ENCODE data around the gene TMEM204.

TMEM204 gene

DNA sequence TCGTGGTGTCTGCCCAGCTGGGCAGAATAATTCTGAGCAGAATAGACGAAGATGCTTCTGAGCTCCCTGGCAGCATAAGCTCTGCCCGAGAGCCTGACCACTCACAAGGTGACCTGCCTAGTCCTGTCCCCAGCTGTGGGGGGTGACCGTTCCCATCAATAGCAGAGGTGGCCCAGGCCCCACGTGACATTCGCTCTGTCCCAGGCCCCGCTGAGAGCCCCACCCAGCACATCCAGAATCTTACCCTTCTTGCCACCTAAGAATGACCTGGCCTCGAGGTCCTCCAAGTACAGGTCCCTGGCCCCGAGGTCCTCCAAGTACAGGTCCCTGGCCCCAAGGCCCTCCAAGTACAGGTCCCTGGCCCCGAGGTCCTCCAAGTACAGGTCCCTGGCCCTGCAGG lies 695 bp upstream of the TMEM204 start:
- in situ Hi-C loops (cut with MboI; ENCODE audit: low sequenced_read_pairs, unreplicated experiment), result no loop called here
- TF ChIP-seq CTCF (IDR thresholded peaks at IDR 0.05; ENCODE audit: borderline replicate concordance, control extremely low read depth, extremely low read depth, insufficient read depth, missing control alignments), result no peak
- DNase-seq (ENCODE audit: low spot score), result no peak

DNA sequence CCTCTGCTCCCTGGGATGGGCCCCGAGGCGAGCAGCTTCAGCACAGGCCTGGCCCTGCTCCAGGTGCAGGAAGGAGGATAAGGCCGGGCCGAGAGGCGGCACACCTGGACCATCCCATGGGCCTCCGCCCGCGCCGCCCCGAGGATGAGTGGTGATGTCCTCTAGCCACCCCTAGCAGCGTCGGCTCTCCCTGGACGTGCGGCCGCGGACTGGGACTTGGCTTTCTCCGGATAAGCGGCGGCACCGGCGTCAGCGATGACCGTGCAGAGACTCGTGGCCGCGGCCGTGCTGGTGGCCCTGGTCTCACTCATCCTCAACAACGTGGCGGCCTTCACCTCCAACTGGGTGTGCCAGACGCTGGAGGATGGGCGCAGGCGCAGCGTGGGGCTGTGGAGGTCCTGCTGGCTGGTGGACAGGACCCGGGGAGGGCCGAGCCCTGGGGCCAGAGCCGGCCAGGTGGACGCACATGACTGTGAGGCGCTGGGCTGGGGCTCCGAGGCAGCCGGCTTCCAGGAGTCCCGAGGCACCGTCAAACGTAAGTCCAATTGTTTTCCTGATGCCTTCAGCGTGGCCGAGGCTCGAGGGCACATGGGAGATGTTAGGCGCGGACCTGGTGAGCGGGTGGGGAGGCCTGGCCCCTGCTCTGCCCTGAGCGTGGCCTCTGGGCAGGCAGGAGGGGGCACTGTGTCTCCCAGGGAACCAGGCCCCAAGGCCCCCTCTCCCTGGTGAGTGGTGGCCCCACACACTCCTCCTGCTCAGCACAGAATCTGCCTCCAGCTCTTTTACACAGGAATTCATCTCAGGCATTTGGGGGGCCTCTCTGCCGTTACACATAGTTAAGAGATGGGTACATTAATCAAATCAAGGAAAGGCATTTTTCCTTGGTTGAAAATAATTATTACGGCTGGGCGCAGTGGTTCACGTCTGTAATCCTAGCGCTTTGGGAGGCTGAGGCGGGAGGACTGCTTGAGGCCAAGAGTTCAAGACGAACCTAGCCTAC lies 855 bp downstream of the TMEM204 start:
- in situ Hi-C loops (cut with MboI; ENCODE audit: low sequenced_read_pairs, unreplicated experiment), result no loop called here
- DNase-seq (ENCODE audit: low spot score), result no peak
- TF ChIP-seq CTCF (IDR thresholded peaks at IDR 0.05; ENCODE audit: borderline replicate concordance, control extremely low read depth, extremely low read depth, insufficient read depth, missing control alignments), result no peak

- no peak for TF ChIP-seq CTCF (IDR thresholded peaks at IDR 0.05; ENCODE audit: borderline replicate concordance, control extremely low read depth, extremely low read depth, insufficient read depth, missing control alignments)
- in situ Hi-C loops (cut with MboI; ENCODE audit: low sequenced_read_pairs, unreplicated experiment), result no loop called here
Measured at GRCh38 chr16:1535391-1536291, 2.2 kb downstream of the TMEM204 start.

GRCh38 chr16:1536601-1537000 lies 3.1 kb downstream of the TMEM204 start:
- no peak for DNase-seq (ENCODE audit: low spot score)
- no peak for TF ChIP-seq CTCF (IDR thresholded peaks at IDR 0.05; ENCODE audit: borderline replicate concordance, control extremely low read depth, extremely low read depth, insufficient read depth, missing control alignments)
- in situ Hi-C loops (cut with MboI; ENCODE audit: low sequenced_read_pairs, unreplicated experiment), result no loop called here

More at GRCh38 chr16:1535391-1536291, 2.2 kb downstream of the TMEM204 start:
- no peak for DNase-seq (ENCODE audit: low spot score)

GRCh38 chr16:1537138-1537577 lies 3.7 kb downstream of the TMEM204 start:
- in situ Hi-C loops (cut with MboI; ENCODE audit: low sequenced_read_pairs, unreplicated experiment), result no loop called here
- DNase-seq (ENCODE audit: low spot score), result no peak
- no peak for TF ChIP-seq CTCF (IDR thresholded peaks at IDR 0.05; ENCODE audit: borderline replicate concordance, control extremely low read depth, extremely low read depth, insufficient read depth, missing control alignments)

DNA sequence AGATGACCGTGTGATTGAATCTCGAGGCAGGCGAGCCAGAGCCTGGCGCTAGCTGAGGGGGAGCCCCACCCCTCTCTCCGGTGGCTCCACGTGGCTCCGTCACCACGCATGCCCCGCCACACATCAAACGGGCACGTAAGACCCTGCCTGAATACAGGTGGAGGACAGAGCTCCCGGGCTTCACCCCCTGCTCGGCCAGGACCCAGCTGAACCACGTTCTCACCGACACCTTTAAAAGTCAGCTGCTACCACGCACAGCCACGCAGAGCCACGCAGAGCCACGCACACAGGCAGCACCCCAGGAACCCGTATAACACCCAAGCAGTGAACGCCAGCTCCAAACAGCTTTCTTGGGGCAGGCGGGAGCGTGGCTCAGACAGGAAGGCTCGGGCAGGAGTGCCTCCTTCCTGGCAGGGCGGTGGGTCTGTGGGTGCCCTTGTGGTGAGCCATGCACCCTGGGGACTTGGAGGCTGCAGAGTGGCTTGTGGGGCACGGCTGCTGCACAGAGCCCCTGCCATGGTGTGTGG lies 4.4 kb downstream of the TMEM204 start:
- TF ChIP-seq CTCF (IDR thresholded peaks at IDR 0.05; ENCODE audit: borderline replicate concordance, control extremely low read depth, extremely low read depth, insufficient read depth, missing control alignments), result no peak
- in situ Hi-C loops (cut with MboI; ENCODE audit: low sequenced_read_pairs, unreplicated experiment), result no loop called here
- no peak for DNase-seq (ENCODE audit: low spot score)
